HG03135 (cell line): ENCODE results near the gene ALCAM.
"Not testable (repeated sequence)": the region's sequence is repeated elsewhere in the genome, so short reads cannot be mapped to it uniquely, and the experiment has no call there.

Source experiments
- ATAC-seq: cut with Tn5 transposase; IDR thresholded peaks from one replicate; pipeline ENCODE4 v1.9.1; 2021; ENCODE audit warnings: mild to moderate bottlenecking, moderate library complexity; ENCODE audit not compliant: unreplicated experiment

Gene ALCAM

GRCh38 chr3:105385819-105386508 is 19.3 kb downstream of the ALCAM start:
- peak; percentile 61 for ATAC-seq

- ATAC-seq: no peak
Observed at GRCh38 chr3:105387122-105387751, 20.5 kb downstream of the ALCAM start.

- no peak for ATAC-seq
Observed at GRCh38 chr3:105388176-105388575, 21.5 kb downstream of the ALCAM start.

- not testable (repeated sequence) for ATAC-seq
Observed at GRCh38 chr3:105389759-105390158, 23.1 kb downstream of the ALCAM start.

DNA sequence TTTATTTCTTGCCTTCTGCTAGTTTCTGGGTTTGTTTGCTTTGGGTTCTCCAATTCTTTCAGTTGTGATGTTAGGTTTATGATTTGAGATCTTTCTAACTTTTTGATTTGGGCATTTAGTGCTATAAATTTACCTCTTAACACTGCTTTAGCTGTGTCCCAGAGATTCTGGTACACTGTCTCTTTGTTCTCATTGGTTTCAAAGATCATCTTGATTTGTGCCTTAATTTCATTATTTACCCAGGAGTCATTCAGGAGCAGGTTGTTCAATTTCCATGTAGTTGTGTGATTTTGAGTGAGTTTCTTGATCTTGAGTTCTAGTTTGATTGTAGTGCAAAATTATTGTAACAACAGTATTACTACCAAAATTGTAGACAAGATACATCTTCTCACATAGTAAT is 25.9 kb downstream of the ALCAM start:
- not testable (repeated sequence) for ATAC-seq

- ATAC-seq: no peak
Observed at GRCh38 chr3:105394177-105394576, 27.5 kb downstream of the ALCAM start.

- no peak for ATAC-seq
Observed at GRCh38 chr3:105397974-105398373, 31.3 kb downstream of the ALCAM start.

- no peak for ATAC-seq
Observed at GRCh38 chr3:105398437-105398836, 31.7 kb downstream of the ALCAM start.

DNA sequence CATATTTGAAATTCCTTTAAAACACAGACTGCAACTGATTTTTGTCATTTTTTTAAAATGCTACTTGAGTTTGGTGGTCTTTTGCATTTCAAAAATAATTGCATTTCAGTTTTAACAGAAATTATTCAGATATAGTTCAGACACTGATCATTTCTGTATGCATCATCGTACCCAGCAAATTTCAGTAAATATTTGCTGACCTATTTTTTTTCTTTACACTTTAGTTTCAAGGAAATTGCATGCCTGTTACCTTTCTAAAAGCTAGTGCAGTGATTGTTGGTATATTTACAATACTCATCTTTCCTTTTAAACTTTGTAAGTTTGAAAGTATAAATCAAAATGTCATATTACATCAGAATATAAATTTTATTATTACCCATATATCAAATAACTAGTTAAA is 32.4 kb downstream of the ALCAM start:
- no peak for ATAC-seq

- no peak for ATAC-seq
Observed at GRCh38 chr3:105399611-105400010, 32.9 kb downstream of the ALCAM start.

DNA sequence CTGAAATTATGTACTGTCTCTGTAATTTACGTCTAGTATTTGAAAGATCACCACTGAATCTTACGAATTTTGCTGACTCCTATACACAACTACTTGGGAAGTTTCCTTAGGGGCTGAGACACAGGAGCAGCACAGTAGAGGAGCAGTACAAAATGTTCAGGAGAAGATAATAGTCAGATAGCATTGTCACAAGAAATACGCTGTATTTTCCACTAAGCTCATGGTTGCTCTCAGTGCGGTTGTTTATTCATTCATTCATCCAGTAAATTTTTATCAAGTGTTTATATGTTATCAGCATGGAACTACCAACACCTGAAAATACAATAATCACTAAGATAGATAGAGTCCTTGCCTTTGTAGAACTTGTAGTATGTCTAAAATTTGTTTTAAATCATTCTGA is 34.5 kb downstream of the ALCAM start:
- ATAC-seq: no peak

GRCh38 chr3:105401691-105402149 is 35.0 kb downstream of the ALCAM start:
- ATAC-seq: no peak

- no peak for ATAC-seq
Observed at GRCh38 chr3:105402287-105402801, 35.6 kb downstream of the ALCAM start.

- ATAC-seq: not testable (repeated sequence)
Observed at GRCh38 chr3:105403034-105403433, 36.3 kb downstream of the ALCAM start.

GRCh38 chr3:105406268-105406667 is 39.6 kb downstream of the ALCAM start:
- ATAC-seq: no peak

- no peak for ATAC-seq
Observed at GRCh38 chr3:105409364-105409763, 42.7 kb downstream of the ALCAM start.

DNA sequence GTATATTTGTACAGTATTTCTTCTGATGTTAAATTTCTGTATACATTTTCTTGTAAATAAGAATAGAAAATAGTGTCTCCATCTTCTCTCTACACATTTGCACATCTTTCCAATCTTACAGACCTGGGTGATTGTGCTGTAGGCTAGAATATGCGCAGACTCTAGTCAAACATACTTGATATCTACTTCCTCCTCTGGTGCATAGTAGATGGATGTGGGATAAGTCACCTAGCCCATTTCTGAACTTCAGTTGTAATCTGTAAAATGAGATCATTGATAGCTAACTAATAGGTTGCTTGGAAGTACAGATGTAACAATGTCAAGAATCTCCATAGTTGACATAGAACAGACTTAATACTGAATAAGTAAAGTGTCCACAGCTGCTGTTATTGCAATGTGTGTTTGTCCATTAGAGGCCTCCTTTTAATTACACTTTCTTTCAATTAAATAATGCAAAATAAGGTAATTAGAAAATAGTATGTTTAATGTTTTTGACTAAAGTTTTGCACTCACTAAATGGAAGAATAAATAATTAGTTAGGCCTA is 46.7 kb downstream of the ALCAM start:
- no peak for ATAC-seq

- ATAC-seq: no peak
Observed at GRCh38 chr3:105414841-105415240, 48.1 kb downstream of the ALCAM start.

GRCh38 chr3:105415951-105416350 is 49.2 kb downstream of the ALCAM start:
- no peak for ATAC-seq

GRCh38 chr3:105417525-105418289 is 51.0 kb downstream of the ALCAM start:
- no peak for ATAC-seq

GRCh38 chr3:105422645-105423044 is 55.9 kb downstream of the ALCAM start:
- no peak for ATAC-seq
